Measurements from ENCODE around the gene RBMX. TPM values are rescaled to one million over a fixed set of nuclear protein-coding genes. Genes with fewer than 3 reads are reported as not detected.
"Not testable (repeated sequence)": the region's sequence is repeated elsewhere in the genome, so short reads cannot be mapped to it uniquely, and the experiment has no call there.

RBMX gene
- total RNA-seq, 2 experiments from 2014 or later: 252 to 260 TPM

DNA sequence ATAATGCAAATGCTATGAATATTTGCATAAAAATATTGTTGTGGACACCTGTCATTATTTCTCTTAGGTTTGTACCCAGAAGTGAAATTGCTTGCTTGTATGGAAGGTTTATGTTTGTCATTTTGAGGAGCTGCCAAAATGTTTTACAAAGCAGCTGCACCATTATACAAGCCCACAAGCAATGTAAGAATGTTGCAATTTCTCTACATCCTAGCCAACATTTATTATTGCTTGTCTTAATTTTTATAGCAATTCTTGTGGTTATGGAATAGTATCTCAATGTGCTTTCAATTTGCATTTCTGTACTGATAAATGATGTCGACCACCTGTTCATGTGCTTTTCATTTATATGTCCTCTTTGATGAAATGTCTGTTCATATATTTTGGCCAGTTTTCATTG is 18.7 kb upstream of the RBMX start:
- H3K27ac Mint-ChIP-seq: no peak overlapping the region
- DNase-seq (no peak), ATAC-seq (ENCODE audit: low read depth) (no peak)
- H3K4me1 Mint-ChIP-seq: no peaks in the 10 kb centered on the region
- no peaks in the 10 kb centered on the region for H3K36me3 Mint-ChIP-seq
- no peak overlapping the region for H3K4me3 Mint-ChIP-seq
- no peaks in the 10 kb centered on the region for H3K9me3 Mint-ChIP-seq
- POLR2A ChIA-PET: no interaction called here
- no peaks in the 10 kb centered on the region for H3K27me3 Mint-ChIP-seq

DNA sequence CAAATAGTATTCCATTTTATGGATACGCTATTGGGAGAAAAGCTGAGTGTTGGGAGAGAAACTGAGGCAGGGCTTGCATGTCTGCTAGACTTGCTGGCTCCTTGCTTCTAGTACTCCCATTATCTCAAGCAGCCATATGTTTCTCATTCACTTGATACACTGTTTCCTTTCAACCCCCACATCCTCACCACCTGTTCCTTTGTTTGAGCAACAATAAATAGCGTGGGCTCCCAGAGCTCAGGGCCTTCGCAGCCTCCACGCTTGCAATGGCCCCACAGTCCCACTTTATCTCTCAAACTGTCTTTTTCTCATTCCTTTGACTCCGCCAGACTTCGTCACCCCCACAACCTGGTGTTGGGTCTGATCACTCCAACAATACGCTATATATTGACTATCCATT is 18.2 kb upstream of the RBMX start:
- POLR2A ChIA-PET: not testable (repeated sequence)

GRCh38 chrX:136896121-136896914 is 15.8 kb upstream of the RBMX start:
- Mint-ChIP-seq H3K36me3 (no peaks in the 10 kb centered on the region), H3K27ac (no peak overlapping the region), H3K4me1 (no peaks in the 10 kb centered on the region), H3K9me3 (no peaks in the 10 kb centered on the region), H3K4me3 (no peak overlapping the region), H3K27me3 (no peaks in the 10 kb centered on the region)
- ATAC-seq (ENCODE audit: low read depth) (no peak), DNase-seq (no peak)
- POLR2A ChIA-PET: no interaction called here

More for the DNA sequence above, 18.2 kb upstream of the RBMX start:
- not testable (repeated sequence) for H3K4me3 Mint-ChIP-seq; H3K9me3 Mint-ChIP-seq; H3K27ac Mint-ChIP-seq; ATAC-seq (ENCODE audit: low read depth); H3K27me3 Mint-ChIP-seq; H3K36me3 Mint-ChIP-seq; H3K4me1 Mint-ChIP-seq; DNase-seq

DNA sequence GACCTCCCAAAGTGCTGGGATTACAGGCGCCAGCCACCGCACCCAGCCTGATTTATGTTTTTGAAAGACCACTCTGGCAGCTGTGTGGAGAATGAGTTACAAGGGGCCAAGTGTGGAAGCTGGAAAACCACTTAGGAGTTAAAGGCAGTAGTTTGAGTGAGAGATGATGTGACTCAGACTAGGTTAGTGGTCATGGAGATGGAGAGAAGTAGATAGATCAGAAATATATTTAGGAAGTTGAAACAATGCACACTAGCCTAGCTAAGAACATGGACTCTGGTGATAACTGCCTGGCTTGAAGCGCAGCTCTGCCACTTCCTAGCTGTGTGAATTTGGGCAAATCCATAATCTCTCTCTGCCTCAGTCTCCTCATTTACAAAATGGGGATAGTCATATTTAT is 11.9 kb upstream of the RBMX start:
- no peaks in the 10 kb centered on the region for H3K27me3 Mint-ChIP-seq
- no peaks in the 10 kb centered on the region for H3K4me1 Mint-ChIP-seq
- ATAC-seq (ENCODE audit: low read depth): no peak
- H3K9me3 Mint-ChIP-seq: no peaks in the 10 kb centered on the region
- H3K36me3 Mint-ChIP-seq: no peaks in the 10 kb centered on the region
- POLR2A ChIA-PET: interaction anchor here (2.8 kb wide), 1 partner anchor 12 kb away, joined by 9 read pairs; the partner anchor contains the start of gene RBMX
- H3K4me3 Mint-ChIP-seq: no peak overlapping the region
- H3K27ac Mint-ChIP-seq: no peak overlapping the region
- DNase-seq: no peak

- not testable (repeated sequence) for H3K9me3 Mint-ChIP-seq; ATAC-seq (ENCODE audit: low read depth); H3K27ac Mint-ChIP-seq; H3K4me1 Mint-ChIP-seq; DNase-seq; H3K4me3 Mint-ChIP-seq; H3K36me3 Mint-ChIP-seq; H3K27me3 Mint-ChIP-seq
- POLR2A ChIA-PET: interaction anchor here (0.6 to 2.8 kb wide), 2 partner anchors 10 to 43 kb away, joined by 3 to 9 read pairs; partner anchors contain the start of gene RBMX
Observed at GRCh38 chrX:136890596-136890995, 10.1 kb upstream of the RBMX start.

GRCh38 chrX:136889269-136889668 is 8.7 kb upstream of the RBMX start:
- Mint-ChIP-seq H3K27me3 (no peaks in the 10 kb centered on the region), H3K27ac (no peak overlapping the region), H3K9me3 (no peaks in the 10 kb centered on the region), H3K4me3 (no peak overlapping the region), H3K4me1 (peaks cover 4% of the 10 kb centered on the region), H3K36me3 (no peaks in the 10 kb centered on the region)
- no peak for DNase-seq
- POLR2A ChIA-PET: no interaction called here
- no peak for ATAC-seq (ENCODE audit: low read depth)

- H3K36me3 Mint-ChIP-seq: peaks cover 21% of the 10 kb centered on the region
- peak overlapping the region; percentile 96 for H3K4me3 Mint-ChIP-seq
- no peaks in the 10 kb centered on the region for H3K9me3 Mint-ChIP-seq
- H3K27me3 Mint-ChIP-seq: no peaks in the 10 kb centered on the region
- H3K4me1 Mint-ChIP-seq: peaks cover 6% of the 10 kb centered on the region
- peak; percentile 54 for DNase-seq
- peak; percentile 12 for ATAC-seq (ENCODE audit: low read depth)
- POLR2A ChIA-PET: interaction anchor here (0.6 to 3.8 kb wide), 23 partner anchors 9 to 613 kb away, joined by 3 to 25 read pairs (median 5); partner anchors contain the start of gene ARHGEF6
- peak overlapping the region; percentile 98 for H3K27ac Mint-ChIP-seq
Observed at GRCh38 chrX:136880003-136880451, 498 bp downstream of the RBMX start.

- no peak for DNase-seq
- Mint-ChIP-seq H3K27me3 (no peaks in the 10 kb centered on the region), H3K4me1 (peaks cover 8% of the 10 kb centered on the region), H3K27ac (peak overlapping the region; percentile 98), H3K36me3 (peaks cover 26% of the 10 kb centered on the region), H3K4me3 (peak overlapping the region; percentile 96), H3K9me3 (no peaks in the 10 kb centered on the region)
- no peak for ATAC-seq (ENCODE audit: low read depth)
- POLR2A ChIA-PET: interaction anchor here (0.9 to 3.8 kb wide), 8 partner anchors 8 to 168 kb away, joined by 3 to 25 read pairs (median 6); no protein-coding TSS in a partner anchor
Observed at GRCh38 chrX:136879001-136879687, 1.4 kb downstream of the RBMX start.

DNA sequence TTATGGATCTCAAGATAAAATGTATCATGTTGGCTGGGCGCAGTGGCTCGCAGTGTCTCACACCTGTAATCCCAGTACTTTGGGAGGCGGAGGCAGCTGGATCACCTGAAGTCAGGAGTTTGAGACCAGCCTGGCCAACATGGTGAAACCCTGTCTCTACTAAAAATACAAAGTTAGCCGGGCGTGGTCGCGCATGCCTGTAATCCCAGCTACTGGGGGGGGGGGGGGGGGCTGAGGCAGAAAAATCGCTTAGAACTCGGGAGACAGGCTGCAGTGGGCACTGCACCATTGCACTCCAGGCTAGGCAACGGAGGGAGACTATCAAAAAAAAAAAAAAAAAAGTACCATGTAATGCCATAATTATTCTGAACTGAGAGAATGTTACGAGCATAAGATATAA is 2.1 kb downstream of the RBMX start:
- POLR2A ChIA-PET: interaction anchor here (1.0 to 3.8 kb wide), 2 partner anchors 14 to 111 kb away, joined by 8 to 25 read pairs; no protein-coding TSS in a partner anchor
- Mint-ChIP-seq H3K4me3 (peak overlapping the region; percentile 96), H3K9me3 (no peaks in the 10 kb centered on the region), H3K27me3 (no peaks in the 10 kb centered on the region), H3K4me1 (peaks cover 8% of the 10 kb centered on the region), H3K36me3 (peaks cover 26% of the 10 kb centered on the region), H3K27ac (no peak overlapping the region)
- no peak for ATAC-seq (ENCODE audit: low read depth)
- no peak for DNase-seq

GRCh38 chrX:136874114-136874513 is 6.4 kb downstream of the RBMX start:
- DNase-seq; H3K4me3 Mint-ChIP-seq; H3K9me3 Mint-ChIP-seq; ATAC-seq (ENCODE audit: low read depth); H3K27me3 Mint-ChIP-seq; POLR2A ChIA-PET: not testable (repeated sequence)
- Mint-ChIP-seq H3K36me3 (peaks cover 32% of the 10 kb centered on the region), H3K27ac (peak overlapping the region; percentile 31), H3K4me1 (peaks cover 20% of the 10 kb centered on the region)

DNA sequence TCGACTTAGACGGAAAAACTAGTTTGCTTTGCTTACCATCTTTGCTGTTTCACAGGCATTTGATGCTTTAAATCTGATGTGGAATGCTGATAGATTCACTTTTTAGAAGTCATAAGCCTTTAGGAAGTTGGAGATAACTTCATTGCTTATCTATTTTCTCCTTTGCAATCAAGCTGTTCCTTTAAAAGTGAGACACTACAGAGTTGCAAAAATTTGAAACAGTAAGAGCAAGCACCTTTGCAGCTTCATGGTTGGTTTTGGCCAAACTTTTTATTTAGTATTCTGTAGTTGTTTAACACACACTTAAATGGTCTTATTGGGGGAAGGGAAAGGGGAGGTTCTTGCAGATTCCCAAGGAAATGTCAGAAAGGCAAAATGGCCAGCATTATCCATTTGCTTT is 7.3 kb downstream of the RBMX start:
- H3K27me3 Mint-ChIP-seq; H3K4me3 Mint-ChIP-seq; DNase-seq; POLR2A ChIA-PET; H3K27ac Mint-ChIP-seq; ATAC-seq (ENCODE audit: low read depth); H3K9me3 Mint-ChIP-seq: not testable (repeated sequence)
- H3K36me3 Mint-ChIP-seq: peaks cover 27% of the 10 kb centered on the region
- peaks cover 20% of the 10 kb centered on the region for H3K4me1 Mint-ChIP-seq

- DNase-seq: no peak
- Mint-ChIP-seq H3K4me1 (peaks cover 20% of the 10 kb centered on the region), H3K27me3 (no peaks in the 10 kb centered on the region), H3K4me3 (no peak overlapping the region), H3K27ac (peak overlapping the region; percentile 45), H3K9me3 (no peaks in the 10 kb centered on the region), H3K36me3 (peaks cover 28% of the 10 kb centered on the region)
- POLR2A ChIA-PET: interaction anchor here (0.6 to 3.1 kb wide), 2 partner anchors 8 to 9 kb away, joined by 4 to 25 read pairs; partner anchors contain the start of gene RBMX
- ATAC-seq (ENCODE audit: low read depth): no peak
Observed at GRCh38 chrX:136872091-136872700, 8.3 kb downstream of the RBMX start.

DNA sequence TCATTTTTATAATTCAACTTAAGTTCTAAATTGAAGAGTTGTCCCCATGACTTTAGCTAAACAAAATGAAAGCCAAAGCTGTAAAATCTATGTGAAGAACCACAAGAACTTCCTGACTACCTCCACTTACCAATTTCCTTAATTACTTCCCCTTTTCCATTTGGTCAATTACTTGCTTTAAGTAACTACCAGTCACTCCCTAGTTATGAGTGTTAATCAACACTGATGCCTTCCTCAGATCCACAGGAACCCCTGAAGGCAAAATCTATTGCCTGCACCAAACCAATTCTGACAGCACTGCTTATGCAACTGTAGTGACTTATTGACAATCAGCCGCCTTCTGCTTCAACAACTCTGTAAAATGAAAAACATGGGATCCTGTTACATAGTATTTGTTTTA is 10.5 kb downstream of the RBMX start:
- DNase-seq (no peak), ATAC-seq (ENCODE audit: low read depth) (no peak)
- Mint-ChIP-seq H3K27me3 (no peaks in the 10 kb centered on the region), H3K9me3 (no peaks in the 10 kb centered on the region), H3K4me1 (peaks cover 20% of the 10 kb centered on the region), H3K36me3 (peaks cover 28% of the 10 kb centered on the region), H3K27ac (peak overlapping the region; percentile 76), H3K4me3 (no peak overlapping the region)
- POLR2A ChIA-PET: interaction anchor here (3.1 kb wide), 1 partner anchor 10 kb away, joined by 25 read pairs; the partner anchor contains the start of gene RBMX
